K562 (cell line): ENCODE data around the gene SLC7A10. TPM values are rescaled to one million over a fixed set of nuclear protein-coding genes. Genes with fewer than 3 reads are reported as not detected.

ENCODE experiments used
- ARHGAP35 ChIP-seq: fragments of 450-650 bp; IDR thresholded peaks from 2 replicates; pipeline ENCODE4 v1.6.1; 2018; ENCODE audit not compliant: partially characterized antibody
- ARID1B ChIP-seq: fragments of 450-650 bp; IDR thresholded peaks from 2 replicates; pipeline ENCODE4 v1.6.1; 2016; ENCODE audit warnings: antibody characterized with exemption, mild to moderate bottlenecking, inconsistent platforms
- BCOR ChIP-seq: fragments of 450-650 bp; IDR thresholded peaks from 2 replicates; pipeline ENCODE4 v1.6.1; 2016
- CBX5 ChIP-seq: IDR thresholded peaks from 2 replicates; pipeline ENCODE4 v1.6.1; 2014; ENCODE audit warnings: low read depth, borderline replicate concordance
- ELF2 ChIP-seq: fragments of 250-450 bp; sonication (Bioruptor Pico); IDR thresholded peaks from 2 replicates; pipeline ENCODE4 v1.5.0; 2021; ENCODE audit warnings: mild to moderate bottlenecking
- ETV1 ChIP-seq: fragments of 450-650 bp; conservative IDR thresholded peaks from 2 replicates; pipeline ENCODE4 v1.6.1; 2016; ENCODE audit warnings: missing genetic modification characterization, control low read depth, low read depth, missing compliant biosample characterization
- HCFC1 ChIP-seq: IDR thresholded peaks from 2 replicates; pipeline ENCODE4 v1.6.1; 2012; ENCODE audit warnings: low read depth, low read length, improper control_type of control experiment
- HMBOX1 ChIP-seq: sonication (generic); IDR thresholded peaks from 2 replicates; pipeline ENCODE4 v1.6.1; 2016
- JUND ChIP-seq, 2 experiments: IDR thresholded peaks; 2 replicates in 1 of 2; 3 replicates in 1 of 2; pipeline ENCODE4 v1.6.1; 2011; ENCODE audit warnings: borderline replicate concordance in 2 of 2, low read depth in 2 of 2, low read length in 2 of 2, improper control_type of control experiment in 1 of 2, missing biosample characterization in 1 of 2, missing genetic modification characterization in 1 of 2, missing genetic modification reagents in 1 of 2
- MTA3 ChIP-seq: fragments of 450-650 bp; formaldehyde crosslinking; IDR thresholded peaks from 2 replicates; pipeline ENCODE4 v1.6.1; 2017; ENCODE audit warnings: mild to moderate bottlenecking, borderline replicate concordance
- NFIC ChIP-seq: fragments of 450-650 bp; IDR thresholded peaks from 2 replicates; pipeline ENCODE4 v1.6.1; 2017; ENCODE audit warnings: mild to moderate bottlenecking, inconsistent platforms
- NR3C1 ChIP-seq: sonication (generic); formaldehyde crosslinking; IDR thresholded peaks from 2 replicates; pipeline ENCODE4 v1.8.1; 2022; ENCODE audit warnings: missing genetic modification reagents
- PHF21A ChIP-seq: fragments of 450-650 bp; IDR thresholded peaks from 2 replicates; pipeline ENCODE4 v1.6.1; 2017; ENCODE audit warnings: low read depth, borderline replicate concordance
- RNF219 ChIP-seq: fragments of 250-450 bp; sonication (Bioruptor Pico); IDR thresholded peaks from 2 replicates; pipeline ENCODE4 v1.5.0; 2022; ENCODE audit warnings: mild to moderate bottlenecking
- THRAP3 ChIP-seq: fragments of 450-650 bp; IDR thresholded peaks from 2 replicates; pipeline ENCODE4 v1.6.1; 2016; ENCODE audit warnings: mild to moderate bottlenecking, inconsistent platforms, borderline replicate concordance
- YY1 ChIP-seq, 3 experiments: IDR thresholded peaks; 2 replicates each; pipeline ENCODE4 v1.6.1; 2011; ENCODE audit warnings: low read length in 2 of 3, mild to moderate bottlenecking in 2 of 3, moderate library complexity in 2 of 3, borderline replicate concordance in 1 of 3, control low read depth in 1 of 3, low read depth in 1 of 3; ENCODE audit not compliant: insufficient read depth in 3 of 3, insufficient replicate concordance in 2 of 3, control insufficient read depth in 1 of 3, insufficient read length in 1 of 3; ENCODE audit errors: extremely low read depth in 1 of 3
- ZNF695 ChIP-seq: fragments of 450-650 bp; formaldehyde crosslinking; IDR thresholded peaks from 2 replicates; pipeline ENCODE4 v1.4.0; 2020; ENCODE audit warnings: mild to moderate bottlenecking, moderate library complexity
- polyA plus RNA-seq, 8 experiments: library from polyadenylated mRNA; depleted of rRNA in 4 of 8; stranded (reverse) in 5 of 8; unstranded in 3 of 8; fragments of >200 nt; fragmentation: Nextera tagmentation in 2 of 8; fragmentation: Illumina TruSeq in 1 of 8; extraction: Ambion mirVana in 2 of 8; extraction: Trizol in 1 of 8; gene quantifications; 2 replicates each; pipeline versions ENCODE4 v1.2.1 to v1.2.3, GENCODE V29; 2011 to 2014; ENCODE audit warnings: inconsistent platforms in 1 of 8, missing spikeins in 1 of 8
- total RNA-seq, 7 experiments: library from RNA; depleted of rRNA in 6 of 7; stranded (reverse); fragments of >200 nt in 6 of 7; fragmentation: Illumina TruSeq in 2 of 7; extraction: Trizol in 2 of 7; gene quantifications; 2 replicates each; pipeline versions ENCODE4 v1.2.1 to v1.2.3, GENCODE V29; 2011 to 2021; ENCODE audit warnings: low replicate concordance in 1 of 7
- TF ChIP-seq, protein P1 (sequence below), 2 experiments: IDR thresholded peaks; 2 replicates each; pipeline ENCODE4 v1.6.1; 2011; ENCODE audit warnings: borderline replicate concordance in 1 of 2, control low read depth in 1 of 2, low read depth in 1 of 2, low read length in 1 of 2, mild to moderate bottlenecking in 1 of 2, mixed read lengths in 1 of 2, moderate library complexity in 1 of 2; ENCODE audit not compliant: insufficient read depth in 1 of 2, insufficient read length in 1 of 2, poor library complexity in 1 of 2, severe bottlenecking in 1 of 2; ENCODE audit errors: extremely low read depth in 1 of 2
- TF ChIP-seq, protein P2 (sequence below): sonication (generic); formaldehyde crosslinking; IDR thresholded peaks from 2 replicates; pipeline ENCODE4 v1.8.0; 2023; ENCODE audit warnings: mild to moderate bottlenecking, missing genetic modification reagents
- TF ChIP-seq, protein P3 (sequence below): fragments of 200-800 bp; sonication (Bioruptor generic); IDR thresholded peaks from 2 replicates; pipeline ENCODE4 v1.6.1; 2017; ENCODE audit warnings: missing genetic modification characterization, missing compliant biosample characterization

SLC7A10 gene
- total and polyA plus RNA-seq, 9 of the 15 experiments (the other 6 are each of a cell fraction or from before 2014, with no cell fraction given) = 0.07 TPM; not detected in 8

DNA sequence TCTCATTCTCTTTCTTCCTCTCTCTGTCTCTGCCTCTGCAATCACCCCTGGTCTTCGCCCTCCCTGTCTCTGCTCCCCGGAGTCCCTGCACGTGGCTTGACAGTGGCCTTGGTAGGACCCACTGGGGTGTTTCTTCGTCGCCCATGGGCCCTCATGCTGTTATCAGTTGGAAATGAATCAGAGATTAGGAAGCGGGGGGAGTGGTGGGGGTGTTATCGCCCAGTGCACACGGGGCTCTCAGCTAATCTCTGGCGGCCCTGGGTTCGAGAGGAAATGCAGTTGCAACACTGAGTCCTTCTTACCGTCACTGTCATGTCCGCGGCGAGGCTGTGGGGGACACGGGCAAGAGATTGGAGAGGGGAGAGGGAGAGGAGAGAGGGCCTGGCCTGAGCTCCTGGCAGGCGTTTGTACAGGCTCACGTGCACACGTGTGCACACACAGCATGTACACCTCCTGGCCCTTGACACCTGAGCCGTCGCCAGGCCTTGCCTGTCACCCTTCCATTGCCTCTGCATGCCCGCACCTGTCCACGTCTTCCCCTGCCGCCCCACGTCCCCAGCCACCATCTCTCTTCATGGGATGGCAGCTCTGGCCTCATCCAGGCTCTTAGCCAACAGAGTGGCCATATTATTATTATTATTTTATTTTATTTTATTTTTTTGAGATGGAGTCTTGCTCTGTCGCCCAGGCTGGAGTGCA, 37.8 kb upstream of the SLC7A10 start (continued):
- TF ChIP-seq HCFC1 (no peak), PHF21A (no peak), NFIC (peak; percentile 43), ELF2 (CRISPR knock-in tag) (no peak), BCOR (no peak; the same call in 1 of the 2 replicates), HMBOX1 (no peak), MTA3 (0 out of 2 replicates have a peak, but pooled peaks have one; percentile 24), ETV1 (tag) (no peak), YY1 (IDR thresholded peaks at IDR 0.05; ENCODE audit: borderline replicate concordance in 1 of 3, control insufficient read depth in 1 of 3, extremely low read depth in 1 of 3, insufficient read depth in 3 of 3, insufficient read length in 1 of 3, insufficient replicate concordance in 2 of 3, low read depth in 1 of 3, low read length in 2 of 3) (no peak), THRAP3 (no peak), ARHGAP35 (no peak), ZNF695 (CRISPR knock-in tag) (no peak), ARID1B (peak; percentile 85), JUND (IDR thresholded peaks at IDR 0.05; ENCODE audit: borderline replicate concordance, low read depth, low read length) (0 out of 2 replicates have a peak, but pooled peaks have one; percentile 36), JUND (tag; IDR thresholded peaks at IDR 0.05; ENCODE audit: borderline replicate concordance, low read depth, low read length) (no peak; the same call in 2 of the 3 replicates), NR3C1 (no peak), CBX5 (no peak), RNF219 (CRISPR knock-in tag) (no peak)
- TF ChIP-seq, protein P1, sequence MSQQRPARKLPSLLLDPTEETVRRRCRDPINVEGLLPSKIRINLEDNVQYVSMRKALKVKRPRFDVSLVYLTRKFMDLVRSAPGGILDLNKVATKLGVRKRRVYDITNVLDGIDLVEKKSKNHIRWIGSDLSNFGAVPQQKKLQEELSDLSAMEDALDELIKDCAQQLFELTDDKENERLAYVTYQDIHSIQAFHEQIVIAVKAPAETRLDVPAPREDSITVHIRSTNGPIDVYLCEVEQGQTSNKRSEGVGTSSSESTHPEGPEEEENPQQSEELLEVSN (IDR thresholded peaks at IDR 0.05; ENCODE audit: borderline replicate concordance in 1 of 2, extremely low read depth in 1 of 2, insufficient read depth in 1 of 2, insufficient read length in 1 of 2, low read depth in 1 of 2, low read length in 1 of 2, poor library complexity in 1 of 2, severe bottlenecking in 1 of 2) = peak in 1 of 2 experiments; percentile 46
- TF ChIP-seq, protein P2, sequence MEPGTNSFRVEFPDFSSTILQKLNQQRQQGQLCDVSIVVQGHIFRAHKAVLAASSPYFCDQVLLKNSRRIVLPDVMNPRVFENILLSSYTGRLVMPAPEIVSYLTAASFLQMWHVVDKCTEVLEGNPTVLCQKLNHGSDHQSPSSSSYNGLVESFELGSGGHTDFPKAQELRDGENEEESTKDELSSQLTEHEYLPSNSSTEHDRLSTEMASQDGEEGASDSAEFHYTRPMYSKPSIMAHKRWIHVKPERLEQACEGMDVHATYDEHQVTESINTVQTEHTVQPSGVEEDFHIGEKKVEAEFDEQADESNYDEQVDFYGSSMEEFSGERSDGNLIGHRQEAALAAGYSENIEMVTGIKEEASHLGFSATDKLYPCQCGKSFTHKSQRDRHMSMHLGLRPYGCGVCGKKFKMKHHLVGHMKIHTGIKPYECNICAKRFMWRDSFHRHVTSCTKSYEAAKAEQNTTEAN = no peak
- TF ChIP-seq, protein P3, sequence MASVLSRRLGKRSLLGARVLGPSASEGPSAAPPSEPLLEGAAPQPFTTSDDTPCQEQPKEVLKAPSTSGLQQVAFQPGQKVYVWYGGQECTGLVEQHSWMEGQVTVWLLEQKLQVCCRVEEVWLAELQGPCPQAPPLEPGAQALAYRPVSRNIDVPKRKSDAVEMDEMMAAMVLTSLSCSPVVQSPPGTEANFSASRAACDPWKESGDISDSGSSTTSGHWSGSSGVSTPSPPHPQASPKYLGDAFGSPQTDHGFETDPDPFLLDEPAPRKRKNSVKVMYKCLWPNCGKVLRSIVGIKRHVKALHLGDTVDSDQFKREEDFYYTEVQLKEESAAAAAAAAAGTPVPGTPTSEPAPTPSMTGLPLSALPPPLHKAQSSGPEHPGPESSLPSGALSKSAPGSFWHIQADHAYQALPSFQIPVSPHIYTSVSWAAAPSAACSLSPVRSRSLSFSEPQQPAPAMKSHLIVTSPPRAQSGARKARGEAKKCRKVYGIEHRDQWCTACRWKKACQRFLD = no peak
